Endometrium (tissue), 2 donors: Measurements from ENCODE around the gene RBL1.
"Not testable (repeated sequence)": the region's sequence is repeated elsewhere in the genome, so short reads cannot be mapped to it uniquely, and the experiment has no call there.

Experiments used
- FAIRE-seq: peaks from 2 replicates; lab custom pipeline; 2012; peaks lifted over from hg19 to GRCh38; lab: Jason Lieb, UNC
- donor health status: control.
- donor health status: control.

RBL1 gene

GRCh38 chr20:36997121-36997520 lies 98.7 kb downstream of the RBL1 start:
- no peak for FAIRE-seq

DNA sequence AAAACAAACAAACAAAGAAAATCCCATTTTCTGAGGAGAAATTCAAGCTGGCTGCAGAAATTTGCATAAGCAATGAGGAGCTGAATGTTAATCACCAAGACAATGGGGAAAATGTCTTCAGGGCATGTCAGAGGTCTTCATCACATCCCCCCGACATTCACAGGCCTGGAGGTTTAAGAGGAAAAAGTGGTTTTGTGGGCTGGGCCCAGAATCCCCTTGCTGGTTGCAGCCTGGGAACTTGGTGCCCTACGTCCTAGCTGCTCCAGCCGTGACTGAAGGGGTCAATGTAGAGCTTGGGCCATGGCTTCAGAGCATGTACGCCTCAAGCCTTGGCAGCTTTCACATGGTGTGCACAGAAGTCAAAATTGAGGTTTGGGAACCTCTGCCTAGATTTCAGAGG lies 101.6 kb downstream of the RBL1 start:
- FAIRE-seq = not testable (repeated sequence)

- FAIRE-seq = no peak
Measured at GRCh38 chr20:36992802-36993334, 102.9 kb downstream of the RBL1 start.

DNA sequence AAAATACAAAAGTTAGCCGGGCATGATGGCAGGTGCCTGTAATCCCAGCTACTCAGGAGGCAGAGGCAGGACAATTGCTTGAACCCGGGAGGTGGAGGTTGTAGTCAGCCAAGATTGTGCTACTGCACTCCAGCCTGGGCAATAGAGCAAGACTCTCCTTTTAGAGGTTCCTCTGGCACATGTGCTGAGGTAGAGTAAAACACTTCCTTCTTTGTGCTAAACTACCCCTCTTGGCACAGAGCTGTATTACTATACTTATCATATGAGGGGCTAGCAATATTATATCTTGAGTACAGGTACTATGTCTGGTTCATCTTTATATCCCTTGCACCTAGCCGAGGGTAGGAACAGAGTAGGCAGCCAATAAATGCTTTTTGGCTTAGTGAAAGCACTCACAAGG lies 104.1 kb downstream of the RBL1 start:
- FAIRE-seq = no peak

GRCh38 chr20:36989797-36990196 lies 106.0 kb downstream of the RBL1 start:
- FAIRE-seq = no peak

DNA sequence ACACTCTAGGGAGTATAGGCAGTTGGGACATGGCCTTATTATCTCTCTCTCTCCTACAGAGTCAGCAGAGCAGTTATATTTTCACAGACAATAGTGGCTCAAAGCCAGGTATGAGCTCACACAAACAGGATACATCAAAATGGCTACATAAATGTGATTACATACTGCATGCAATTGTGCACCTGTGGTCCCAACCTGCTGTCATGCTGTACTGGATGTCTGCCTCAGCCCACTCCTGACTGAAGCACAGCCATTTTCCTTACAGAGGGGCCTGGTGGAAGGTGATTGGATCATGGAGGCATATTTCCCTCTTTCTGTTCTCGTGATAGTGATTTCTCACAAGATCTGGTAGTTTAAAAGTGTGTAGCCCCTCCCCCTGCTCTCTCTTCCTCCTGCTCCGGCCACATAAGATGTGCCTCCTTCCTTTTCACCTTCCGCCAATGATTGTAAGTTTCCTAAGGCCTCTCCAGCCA lies 107.3 kb downstream of the RBL1 start:
- no peak for FAIRE-seq

DNA sequence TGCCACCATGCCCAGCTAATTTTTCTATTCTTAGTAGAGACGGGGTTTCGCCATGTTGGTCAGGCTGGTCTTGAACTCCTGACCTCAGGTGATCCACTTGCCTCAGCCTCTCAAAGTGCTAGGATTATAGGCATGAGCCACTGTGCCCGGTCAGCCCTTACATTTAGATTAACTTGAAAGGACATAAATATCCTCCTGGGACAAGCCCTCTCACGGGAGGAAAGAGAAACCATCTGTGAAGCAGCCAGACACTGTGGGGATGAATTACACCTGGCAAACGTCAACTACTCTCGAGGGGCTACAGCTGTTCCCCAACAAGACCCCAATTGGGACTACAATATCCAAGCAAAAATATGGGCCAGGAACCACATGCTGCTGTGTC lies 111.5 kb downstream of the RBL1 start:
- FAIRE-seq = no peak

DNA sequence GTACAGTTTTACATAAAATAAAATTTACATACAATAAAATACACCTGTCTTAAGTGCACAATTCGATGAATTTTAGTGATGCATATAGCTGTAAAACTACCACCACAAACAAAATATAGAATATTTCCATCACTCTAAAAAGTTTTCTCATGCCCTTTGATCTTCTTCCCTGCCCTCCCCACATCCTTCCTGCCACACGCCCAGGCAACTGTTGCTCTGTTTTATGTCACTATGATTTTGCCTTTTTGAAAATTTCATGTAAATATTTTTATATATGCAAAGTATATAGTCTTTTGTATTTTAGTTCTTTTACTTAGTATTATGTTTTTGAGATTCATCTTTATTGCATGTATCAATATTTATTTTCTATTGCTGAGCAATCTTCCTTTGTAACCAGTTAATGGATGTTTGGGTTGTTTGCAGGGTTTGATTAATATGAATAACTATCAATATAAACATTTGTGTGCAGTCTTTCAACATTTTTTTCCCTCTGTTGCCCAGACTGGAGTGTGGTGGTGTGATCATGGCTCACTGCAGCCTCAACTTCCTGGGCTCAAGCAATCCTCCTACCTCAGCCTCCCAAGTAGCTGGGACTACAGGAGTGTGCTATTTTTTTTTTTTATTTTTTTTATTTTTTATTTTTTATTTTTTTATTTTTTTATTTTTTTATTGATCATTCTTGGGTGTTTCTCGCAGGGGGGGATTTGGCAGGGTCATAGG lies 120.5 kb downstream of the RBL1 start:
- FAIRE-seq = no peak

- FAIRE-seq = peak; percentile 58
Measured at GRCh38 chr20:36974660-36975059, 121.1 kb downstream of the RBL1 start.

DNA sequence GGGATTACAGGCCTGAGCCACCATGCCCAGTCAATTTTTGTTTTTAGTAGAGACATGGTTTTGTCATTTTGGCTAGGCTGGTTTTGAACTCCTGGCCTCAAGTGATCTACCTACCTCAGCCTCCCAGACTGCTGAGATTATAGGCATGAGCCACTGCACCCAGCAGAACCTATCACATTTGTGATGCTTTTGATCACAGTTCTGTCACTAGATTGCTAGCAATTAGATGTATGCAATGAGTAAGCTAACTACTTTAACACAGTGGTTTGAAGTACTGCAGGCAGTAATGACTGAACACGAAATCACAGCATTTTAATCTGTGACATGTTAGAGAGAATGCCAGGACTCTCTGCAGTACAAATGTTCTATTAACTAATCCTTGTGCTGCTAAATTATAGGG lies 124.7 kb downstream of the RBL1 start:
- FAIRE-seq = no peak

DNA sequence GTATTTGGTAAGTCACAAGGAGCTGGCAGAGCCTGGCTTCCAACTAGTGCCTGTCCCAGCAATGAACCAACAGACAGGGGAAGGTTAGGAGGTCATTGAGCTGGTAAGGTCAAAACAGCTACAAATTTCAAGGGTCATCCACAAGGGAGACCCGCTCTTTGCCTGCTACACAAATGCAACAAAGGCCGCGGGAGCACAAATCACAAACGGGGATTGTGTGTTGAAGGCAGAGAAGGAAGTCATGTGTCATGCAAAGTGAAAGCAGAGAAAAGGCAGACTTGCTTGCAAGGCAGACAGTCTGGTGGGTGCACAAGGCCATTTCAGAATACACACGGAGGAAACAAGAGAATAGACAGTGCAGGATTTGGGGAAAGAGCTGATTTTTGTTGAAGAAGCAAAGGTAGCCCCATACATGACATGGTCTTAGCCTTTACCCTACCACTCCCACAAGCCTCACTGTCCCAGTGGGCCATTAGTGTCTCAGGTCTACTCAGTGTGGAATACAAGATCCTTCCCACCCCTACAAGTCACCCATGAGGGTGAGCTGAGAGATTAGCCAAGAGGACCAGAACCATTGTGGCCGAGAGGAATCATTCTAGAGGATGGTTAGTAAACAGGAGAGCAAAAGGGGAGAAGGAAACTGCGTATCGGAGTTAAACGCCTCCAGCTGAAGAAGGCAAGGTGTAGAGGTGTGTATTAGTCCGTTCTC lies 126.2 kb downstream of the RBL1 start:
- no peak for FAIRE-seq

- FAIRE-seq = no peak
Measured at GRCh38 chr20:36969051-36969450, 126.7 kb downstream of the RBL1 start.

DNA sequence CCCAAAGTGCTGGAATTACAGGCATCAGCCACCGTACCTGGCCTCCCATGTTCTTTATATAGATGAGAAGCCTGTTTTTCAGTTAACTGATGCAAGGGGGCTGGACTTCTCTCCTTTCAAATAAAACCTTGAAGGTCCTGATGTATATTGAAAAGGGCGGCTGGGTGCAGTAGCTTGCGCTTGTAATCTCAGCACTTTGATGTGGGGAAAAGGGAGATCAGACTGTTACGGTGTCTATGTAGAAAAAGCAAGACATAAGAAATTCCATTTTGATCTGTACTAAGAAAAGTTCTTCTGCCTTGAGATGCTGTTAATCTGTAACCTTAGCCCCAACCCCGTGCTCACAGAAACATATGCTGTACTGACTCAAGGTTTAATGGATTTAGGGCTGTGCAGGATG lies 128.2 kb downstream of the RBL1 start:
- FAIRE-seq = no peak

DNA sequence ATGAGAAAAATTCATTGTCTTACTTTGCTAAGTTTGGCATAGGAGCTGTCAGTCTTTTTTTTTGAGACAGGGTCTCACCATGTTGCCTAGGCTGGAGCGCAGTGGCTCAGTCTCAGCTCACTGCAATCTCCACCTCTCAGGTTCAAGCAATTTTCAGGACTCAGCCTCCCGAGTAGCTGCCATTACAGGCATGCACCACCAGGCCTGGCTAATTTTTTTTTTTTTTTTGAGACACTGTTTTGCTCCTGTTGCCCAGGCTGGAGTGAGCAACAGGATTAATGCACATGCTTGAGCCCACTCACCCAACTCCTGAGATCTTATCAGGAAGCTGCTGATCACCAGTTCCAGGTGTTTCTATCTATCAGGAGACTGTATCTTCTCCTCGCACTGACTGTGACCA lies 128.8 kb downstream of the RBL1 start:
- not testable (repeated sequence) for FAIRE-seq

DNA sequence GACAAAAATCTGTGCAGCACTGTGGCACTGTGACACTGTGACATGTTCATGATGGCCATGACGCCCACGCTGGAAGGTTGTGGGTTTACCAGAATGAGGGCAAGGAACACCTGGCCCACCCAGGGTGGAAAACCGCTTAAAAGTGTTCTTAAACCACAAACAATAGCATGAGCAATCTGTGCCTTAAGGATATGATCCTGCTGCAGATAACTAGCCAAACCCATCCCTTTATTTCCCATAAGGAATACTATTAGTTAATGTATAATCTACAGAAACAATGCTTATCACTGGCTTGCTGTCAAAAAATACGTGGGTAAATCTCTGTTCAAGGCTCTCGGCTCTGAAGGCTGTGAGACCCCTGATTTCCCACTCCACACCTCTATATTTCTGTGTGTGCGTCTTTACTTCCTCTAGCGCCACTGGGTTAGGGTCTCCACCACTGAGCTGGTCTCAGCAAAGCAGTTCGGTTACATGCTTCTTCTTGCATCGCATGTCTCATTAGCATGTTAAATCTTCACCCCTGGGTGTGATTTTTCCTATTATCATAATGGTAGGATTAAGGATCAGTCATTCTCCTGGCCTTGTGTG lies 133.3 kb downstream of the RBL1 start:
- FAIRE-seq = not testable (repeated sequence)

- FAIRE-seq = no peak
Measured at GRCh38 chr20:36959242-36959641, 136.6 kb downstream of the RBL1 start.

DNA sequence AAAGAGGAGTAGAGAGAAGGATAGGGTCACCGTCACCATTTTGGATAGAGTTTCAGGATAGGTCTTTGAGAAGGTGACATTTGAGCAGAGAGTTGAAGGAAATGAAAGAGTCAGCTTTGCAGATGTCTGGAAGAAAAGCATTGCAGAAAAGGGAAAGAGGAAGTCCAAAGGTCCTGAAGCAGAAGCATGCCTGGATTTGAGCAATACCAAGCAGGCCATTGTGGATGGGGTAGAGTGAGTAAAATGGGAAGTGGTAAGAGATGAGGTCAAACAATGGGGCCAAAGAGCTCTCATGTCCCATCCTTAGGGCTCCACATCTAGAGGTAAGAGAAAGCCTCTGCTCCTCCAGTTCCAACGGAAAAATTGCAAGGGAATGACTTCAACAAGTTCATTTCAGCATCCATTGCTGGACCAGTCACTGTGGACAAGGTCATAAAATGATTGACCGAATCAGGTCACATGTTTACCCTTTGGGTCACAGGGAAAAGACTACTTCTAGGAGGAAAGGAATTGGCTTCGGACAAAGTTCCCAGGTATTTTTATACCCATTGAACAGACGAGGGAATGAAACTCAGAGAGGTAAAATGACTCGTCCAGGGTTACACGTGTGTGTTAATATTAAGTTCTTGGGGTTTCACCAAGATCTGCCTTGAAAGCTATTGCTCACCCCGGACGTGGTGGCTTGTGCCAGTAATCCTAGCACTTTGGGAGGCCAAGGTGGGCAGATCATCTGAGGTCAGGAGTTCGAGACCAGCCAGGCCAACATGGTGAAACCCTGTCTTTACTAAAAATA lies 137.7 kb downstream of the RBL1 start:
- no peak for FAIRE-seq

DNA sequence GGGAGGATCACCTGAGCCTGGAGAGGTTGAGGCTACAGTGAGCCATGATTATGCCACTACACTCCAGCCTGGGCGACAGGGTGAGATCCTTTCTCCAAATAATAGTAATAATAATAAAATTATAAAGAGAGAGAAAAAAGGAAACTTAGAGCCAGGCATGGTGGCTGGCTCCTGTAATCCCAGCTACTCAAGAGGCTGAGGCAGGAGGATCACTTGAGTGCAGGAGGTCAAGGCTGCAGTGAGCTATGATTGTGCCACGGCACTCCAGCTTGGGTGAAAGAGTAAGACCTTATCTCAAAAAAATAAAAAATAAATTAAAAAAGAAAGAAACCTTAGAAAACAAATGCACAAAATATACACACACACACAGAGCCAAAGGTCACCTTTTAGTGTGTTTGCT lies 139.1 kb downstream of the RBL1 start:
- FAIRE-seq = no peak

GRCh38 chr20:36956016-36956415 lies 139.8 kb downstream of the RBL1 start:
- FAIRE-seq = no peak

DNA sequence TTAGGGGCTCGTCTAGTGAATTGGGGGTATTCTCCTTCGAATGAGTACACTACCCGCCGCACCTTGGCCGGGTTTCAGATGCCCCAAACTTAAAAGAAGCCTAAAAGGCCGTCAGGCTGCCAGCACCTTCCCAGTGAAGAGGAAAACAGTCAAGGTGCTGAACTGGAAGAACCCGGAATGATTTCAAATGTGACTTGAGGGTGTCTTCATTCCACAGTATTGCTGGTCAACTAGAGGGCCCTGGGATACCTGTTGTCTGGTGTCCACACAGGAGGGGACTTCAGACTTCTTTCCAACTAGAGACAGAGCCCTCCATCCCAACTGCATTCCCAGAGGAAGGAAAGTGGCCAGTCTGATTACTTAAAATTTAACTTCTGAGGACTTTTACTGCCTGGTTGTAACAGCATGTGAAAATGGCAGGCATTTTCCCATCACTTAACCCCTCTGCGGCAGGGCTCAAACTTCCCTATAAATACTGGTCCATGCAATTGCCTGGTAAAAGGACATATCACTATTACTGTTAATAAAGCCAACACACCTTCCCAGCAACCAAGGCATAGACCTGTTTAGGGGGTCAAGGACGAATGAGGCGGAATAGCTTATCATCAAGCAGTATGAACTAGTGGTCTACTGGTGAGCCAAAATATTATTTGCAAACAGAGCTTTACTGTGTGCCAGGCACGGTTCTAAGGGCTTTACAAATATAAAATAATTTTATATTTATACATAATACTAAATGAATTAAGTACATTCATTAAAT lies 143.6 kb downstream of the RBL1 start:
- no peak for FAIRE-seq

- no peak for FAIRE-seq
Measured at GRCh38 chr20:36951198-36951978, 144.4 kb downstream of the RBL1 start, which contains the start of gene SAMHD1. Gene SAMHD1, minus strand, starts transcription at chr20:36951708. Its CDS starts 65 bp downstream, at chr20:36951643.
